Measurements from ENCODE around the gene MAPK8IP3.
"Not testable (repeated sequence)": the region's sequence is repeated elsewhere in the genome, so short reads cannot be mapped to it uniquely, and the experiment has no call there.

The MAPK8IP3 gene

GRCh38 chr16:1677942-1678499 lies 28.0 kb upstream of the MAPK8IP3 start, which contains the start of gene JPT2:
Gene JPT2, plus strand, starts transcription at chr16:1678279. Its CDS starts 34 bp downstream, at chr16:1678313.
- DNase-seq: peak; percentile 95

GRCh38 chr16:1678500-1679098 lies 27.4 kb upstream of the MAPK8IP3 start:
- DNase-seq: peak; percentile 56 to 60

GRCh38 chr16:1680361-1680760 lies 25.6 kb upstream of the MAPK8IP3 start:
- no peak for DNase-seq

GRCh38 chr16:1681032-1681431 lies 25.0 kb upstream of the MAPK8IP3 start:
- DNase-seq: no peak

GRCh38 chr16:1687427-1688316 lies 18.3 kb upstream of the MAPK8IP3 start:
- no peak for DNase-seq

GRCh38 chr16:1688807-1689560 lies 17.0 kb upstream of the MAPK8IP3 start:
- DNase-seq: no peak

GRCh38 chr16:1689853-1690252 lies 16.1 kb upstream of the MAPK8IP3 start:
- DNase-seq: no peak

- DNase-seq: no peak
Measured at GRCh38 chr16:1690810-1691209, 15.2 kb upstream of the MAPK8IP3 start.

- DNase-seq: no peak
Measured at GRCh38 chr16:1691276-1691675, 14.7 kb upstream of the MAPK8IP3 start.

GRCh38 chr16:1691956-1692355 lies 14.0 kb upstream of the MAPK8IP3 start:
- DNase-seq: no peak

GRCh38 chr16:1696863-1697262 lies 9.1 kb upstream of the MAPK8IP3 start:
- no peak for DNase-seq

GRCh38 chr16:1698680-1699079 lies 7.3 kb upstream of the MAPK8IP3 start:
- no peak for DNase-seq

GRCh38 chr16:1700246-1700645 lies 5.7 kb upstream of the MAPK8IP3 start:
- DNase-seq: no peak

- DNase-seq: no peak
Measured at GRCh38 chr16:1701216-1701878, 4.6 kb upstream of the MAPK8IP3 start.

GRCh38 chr16:1705324-1705687 lies 689 bp upstream of the MAPK8IP3 start:
- DNase-seq: not testable (repeated sequence)

GRCh38 chr16:1706386-1707192 lies 594 bp downstream of the MAPK8IP3 start:
- DNase-seq: peak; percentile 53 to 60

- DNase-seq: no peak
Measured at GRCh38 chr16:1707193-1707790, 1.3 kb downstream of the MAPK8IP3 start.

- no peak for DNase-seq
Measured at GRCh38 chr16:1708083-1708767, 2.2 kb downstream of the MAPK8IP3 start.

- DNase-seq: no peak
Measured at GRCh38 chr16:1708768-1709180, 2.8 kb downstream of the MAPK8IP3 start.

- DNase-seq: no peak
Measured at GRCh38 chr16:1709356-1709755, 3.4 kb downstream of the MAPK8IP3 start.

Data from activated CD4-positive, alpha-beta T cell treated with anti-CD3 and anti-CD28 coated beads for 4 hours (primary cell).